Activated B cell treated with CpG ODN at 0.5 μM for 24 hours (primary cell): ENCODE measurements around the gene IRF2. TPM values are rescaled to one million over a fixed set of nuclear protein-coding genes. Genes with fewer than 3 reads are reported as not detected.
A peak's percentile ranks its signal among the peaks of the same experiment; 100 is the strongest.

ENCODE experiments used
- ATAC-seq: fragments of 200-7000 bp; cut with Tn5 transposase; one replicate; pipeline ENCODE4 v1.10.0; 2021; ENCODE audit warnings: low read depth, mild to moderate bottlenecking, moderate library complexity
- CTCF ChIA-PET: fragments of 350-600 bp; sonication (Branson Sonifier 250); formaldehyde crosslinking; loops from one replicate; lab custom pipeline; 2021; ENCODE audit warnings: antibody characterized with exemption; lab: Charles Lee
- POLR2A ChIA-PET: fragments of 350-600 bp; sonication (Branson Sonifier 250); formaldehyde crosslinking; loops from one replicate; lab custom pipeline; 2021; ENCODE audit warnings: antibody characterized with exemption; lab: Charles Lee
- DNase-seq: peaks from one replicate; pipeline ENCODE4 v3.0.0; 2022
- H3K27ac Mint-ChIP-seq: one replicate; pipeline ENCODE4 v1.8.0; 2020; ENCODE audit warnings: mixed read lengths
- H3K27me3 Mint-ChIP-seq: one replicate; pipeline ENCODE4 v1.8.0; 2021; ENCODE audit warnings: mixed read lengths
- H3K36me3 Mint-ChIP-seq: one replicate; pipeline ENCODE4 v1.8.0; 2021; ENCODE audit warnings: low read depth, mixed read lengths
- H3K4me1 Mint-ChIP-seq: one replicate; pipeline ENCODE4 v1.8.0; 2021; ENCODE audit warnings: mixed read lengths
- H3K4me3 Mint-ChIP-seq: one replicate; pipeline ENCODE4 v1.8.0; 2020; ENCODE audit warnings: mild to moderate bottlenecking, mixed read lengths
- H3K9me3 Mint-ChIP-seq: one replicate; pipeline ENCODE4 v1.8.0; 2020; ENCODE audit warnings: mixed read lengths
- CTCF ChIP-seq: fragments of 200-600 bp; IDR thresholded peaks from one replicate; pipeline ENCODE4 v1.8.0; 2022; ENCODE audit warnings: antibody characterized with exemption, mild to moderate bottlenecking
- intact Hi-C: fragments of 100-400 bp; cut with micrococcal nuclease; formaldehyde crosslinking; loops from one replicate; pipeline ENCODE4 v1.15.1; 2024
- total RNA-seq: library from RNA; stranded (reverse); gene quantifications from 2 replicates; pipeline ENCODE4 v1.2.3, GENCODE V29; 2022

The IRF2 gene
- total RNA-seq, 1 donor from 2014 or later, result 66.2 TPM

- ChIA-PET CTCF (no interaction called here), POLR2A (interaction anchor here (0.9 to 1.1 kb wide), 2 partner anchors 11 to 138 kb away, joined by 3 read pairs; no protein-coding TSS in a partner anchor)
- Mint-ChIP-seq H3K4me1 (peaks cover 62% of the 10 kb centered on the region), H3K27me3 (no peaks in the 10 kb centered on the region), H3K36me3 (peaks cover 86% of the 10 kb centered on the region), H3K27ac (no peak overlapping the region), H3K4me3 (no peak overlapping the region), H3K9me3 (no peaks in the 10 kb centered on the region)
- TF ChIP-seq CTCF, result no peak
- intact Hi-C loops, result loop anchor here (5.0 kb wide), 2 partner anchors 248 to 333 kb away; partner anchors contain the start of genes CASP3, CENPU and PRIMPOL
- ATAC-seq (no peak), DNase-seq (no peak)
These were observed 75.4 kb downstream of the IRF2 start for GRCh38 chr4:184398741-184399511.

GRCh38 chr4:184397516-184398163 lies 76.7 kb downstream of the IRF2 start:
- ATAC-seq (no peak), DNase-seq (no peak)
- H3K36me3 Mint-ChIP-seq, result peaks cover 85% of the 10 kb centered on the region
- H3K4me1 Mint-ChIP-seq, result peaks cover 54% of the 10 kb centered on the region
- H3K27ac Mint-ChIP-seq, result no peak overlapping the region
- no peak for TF ChIP-seq CTCF
- no peak overlapping the region for H3K4me3 Mint-ChIP-seq
- CTCF ChIA-PET, result interaction anchor here (2.9 kb wide), 1 partner anchor 133 kb away, joined by 22 read pairs; no protein-coding TSS in a partner anchor
- H3K27me3 Mint-ChIP-seq, result no peaks in the 10 kb centered on the region
- no peaks in the 10 kb centered on the region for H3K9me3 Mint-ChIP-seq
- intact Hi-C loops, result loop anchor here (5.0 kb wide), 2 partner anchors 250 to 335 kb away; partner anchors contain the start of genes CASP3, CENPU and PRIMPOL
- POLR2A ChIA-PET, result interaction anchor here (0.6 to 3.3 kb wide), 4 partner anchors 13 to 66 kb away, joined by 3 to 43 read pairs (median 5); no protein-coding TSS in a partner anchor

- DNase-seq, result no peak
- ATAC-seq, result no peak
- no peak for TF ChIP-seq CTCF
- no peaks in the 10 kb centered on the region for H3K9me3 Mint-ChIP-seq
- H3K27me3 Mint-ChIP-seq, result no peaks in the 10 kb centered on the region
- ChIA-PET POLR2A (interaction anchor here (0.6 to 3.3 kb wide), 32 partner anchors 12 to 140 kb away, joined by 3 to 44 read pairs (median 6); partner anchors contain the start of gene IRF2), CTCF (interaction anchor here (1.1 to 2.9 kb wide), 9 partner anchors 13 to 139 kb away, joined by 3 to 22 read pairs (median 3); no protein-coding TSS in a partner anchor)
- H3K36me3 Mint-ChIP-seq, result peaks cover 85% of the 10 kb centered on the region
- peaks cover 47% of the 10 kb centered on the region for H3K4me1 Mint-ChIP-seq
- peak overlapping the region; percentile 81 for H3K4me3 Mint-ChIP-seq
- intact Hi-C loops, result loop anchor here (1.0 to 5.0 kb wide), 13 partner anchors 10 to 335 kb away; partner anchors contain the start of genes CASP3, CENPU, IRF2 and PRIMPOL
- H3K27ac Mint-ChIP-seq, result peak overlapping the region; percentile 95
These were observed 77.5 kb downstream of the IRF2 start for GRCh38 chr4:184396570-184397515.

GRCh38 chr4:184395971-184396391 lies 78.4 kb downstream of the IRF2 start:
- ChIA-PET CTCF (interaction anchor here (1.1 to 2.9 kb wide), 11 partner anchors 12 to 140 kb away, joined by 3 to 22 read pairs (median 3); no protein-coding TSS in a partner anchor), POLR2A (interaction anchor here (0.5 to 3.3 kb wide), 42 partner anchors 9 to 141 kb away, joined by 3 to 44 read pairs (median 6); partner anchors contain the start of gene IRF2)
- intact Hi-C loops, result loop anchor here (1.0 to 5.0 kb wide), 13 partner anchors 11 to 336 kb away; partner anchors contain the start of genes CASP3, CENPU, IRF2 and PRIMPOL
- Mint-ChIP-seq H3K36me3 (peaks cover 85% of the 10 kb centered on the region), H3K4me1 (peaks cover 46% of the 10 kb centered on the region), H3K4me3 (peak overlapping the region; percentile 81), H3K27me3 (no peaks in the 10 kb centered on the region), H3K27ac (peak overlapping the region; percentile 95), H3K9me3 (no peaks in the 10 kb centered on the region)
- no peak for TF ChIP-seq CTCF
- ATAC-seq, result peak; percentile 77
- DNase-seq, result no peak
